SK-N-SH treated with all-trans-retinoic acid at 6 μM for 48 hours (cell line): ENCODE data around the gene FUT7.
A peak's percentile ranks its signal among the peaks of the same experiment; 100 is the strongest.
"Not testable (repeated sequence)": the region's sequence is repeated elsewhere in the genome, so short reads cannot be mapped to it uniquely, and the experiment has no call there.

Source experiments
- ATAC-seq: fragments of 200-7000 bp; cut with Tn5 transposase; 3 replicates; pipeline ENCODE4 v1.9.1; 2020; ENCODE audit warnings: mild to moderate bottlenecking, moderate library complexity
- ARNTL ChIP-seq: fragments of 450-650 bp; formaldehyde crosslinking; IDR thresholded peaks from 2 replicates; pipeline ENCODE4 v1.5.0; 2020; ENCODE audit warnings: low read depth, mild to moderate bottlenecking, moderate library complexity, borderline replicate concordance
- BACH2 ChIP-seq: fragments of 250-450 bp; sonication (Bioruptor Pico); IDR thresholded peaks from 2 replicates; pipeline ENCODE4 v1.9.0; 2021; ENCODE audit warnings: mild to moderate bottlenecking, borderline replicate concordance
- CREB5 ChIP-seq: fragments of 250-450 bp; sonication (Bioruptor Pico); IDR thresholded peaks from 2 replicates; pipeline ENCODE4 v1.5.1; 2020; ENCODE audit warnings: low read depth, mild to moderate bottlenecking, moderate library complexity
- CSDC2 ChIP-seq: fragments of 250-450 bp; sonication (Bioruptor Pico); IDR thresholded peaks from 2 replicates; pipeline ENCODE4 v1.5.0; 2020; ENCODE audit warnings: mild to moderate bottlenecking, moderate library complexity
- CSRNP3 ChIP-seq: fragments of 250-450 bp; sonication (Bioruptor Pico); IDR thresholded peaks from 2 replicates; pipeline ENCODE4 v1.5.1; 2021; ENCODE audit warnings: mild to moderate bottlenecking, moderate library complexity
- ESRRG ChIP-seq: fragments of 250-450 bp; sonication (Bioruptor Pico); IDR thresholded peaks from 2 replicates; pipeline ENCODE4 v1.6.1; 2021; ENCODE audit warnings: mild to moderate bottlenecking
- GLIS3 ChIP-seq: fragments of 250-450 bp; sonication (Bioruptor Pico); IDR thresholded peaks from 2 replicates; pipeline ENCODE4 v1.5.0; 2020; ENCODE audit warnings: mild to moderate bottlenecking, moderate library complexity
- ISL1 ChIP-seq: fragments of 250-450 bp; sonication (Bioruptor Pico); IDR thresholded peaks from 2 replicates; pipeline ENCODE4 v2.1.2; 2022; ENCODE audit warnings: mild to moderate bottlenecking, moderate library complexity
- OSR1 ChIP-seq: fragments of 250-450 bp; sonication (Bioruptor Pico); IDR thresholded peaks from 2 replicates; pipeline ENCODE4 v1.8.0; 2022; ENCODE audit warnings: moderate library complexity, mild to moderate bottlenecking, inconsistent platforms
- POU6F1 ChIP-seq: fragments of 250-450 bp; sonication (Bioruptor Pico); IDR thresholded peaks from 2 replicates; pipeline ENCODE4 v1.8.0; 2021; ENCODE audit warnings: low read depth, mild to moderate bottlenecking, moderate library complexity, borderline replicate concordance
- PPARA ChIP-seq: fragments of 250-450 bp; sonication (Bioruptor Pico); IDR thresholded peaks from 2 replicates; pipeline ENCODE4 v1.5.0; 2020; ENCODE audit warnings: mild to moderate bottlenecking, borderline replicate concordance
- RARB ChIP-seq: fragments of 250-450 bp; sonication (Bioruptor Pico); IDR thresholded peaks from 2 replicates; pipeline ENCODE4 v1.8.0; 2021; ENCODE audit warnings: mild to moderate bottlenecking, moderate library complexity
- SNAI2 ChIP-seq: fragments of 250-450 bp; sonication (Bioruptor Pico); IDR thresholded peaks from 2 replicates; pipeline ENCODE4 v1.5.0; 2020; ENCODE audit warnings: mild to moderate bottlenecking, moderate library complexity
- TCF4 ChIP-seq: fragments of 250-450 bp; sonication (Bioruptor Pico); IDR thresholded peaks from 2 replicates; pipeline ENCODE4 v1.8.0; 2021; ENCODE audit warnings: mild to moderate bottlenecking, moderate library complexity, borderline replicate concordance
- TOX ChIP-seq: fragments of 250-450 bp; sonication (Bioruptor Pico); IDR thresholded peaks from 2 replicates; pipeline ENCODE4 v1.8.0; 2021; ENCODE audit warnings: mild to moderate bottlenecking, moderate library complexity, borderline replicate concordance
- TSHZ2 ChIP-seq: fragments of 250-450 bp; sonication (Bioruptor Pico); IDR thresholded peaks from 2 replicates; pipeline ENCODE4 v1.5.0; 2020; ENCODE audit warnings: mild to moderate bottlenecking, moderate library complexity
- ZC3H10 ChIP-seq: fragments of 250-450 bp; sonication (Bioruptor Pico); IDR thresholded peaks from 2 replicates; pipeline ENCODE4 v1.5.1; 2021; ENCODE audit warnings: mild to moderate bottlenecking, moderate library complexity
- ZFP30 ChIP-seq: fragments of 450-650 bp; formaldehyde crosslinking; IDR thresholded peaks from 2 replicates; pipeline ENCODE4 v1.5.0; 2022; ENCODE audit warnings: mild to moderate bottlenecking, moderate library complexity
- ZNF565 ChIP-seq: fragments of 450-650 bp; formaldehyde crosslinking; conservative IDR thresholded peaks from 2 replicates; pipeline ENCODE4 v1.5.0; 2020; ENCODE audit warnings: low read depth, mild to moderate bottlenecking, moderate library complexity
- ZNF70 ChIP-seq: fragments of 450-650 bp; formaldehyde crosslinking; IDR thresholded peaks from 2 replicates; pipeline ENCODE4 v1.5.0; 2020; ENCODE audit warnings: mild to moderate bottlenecking, moderate library complexity
- ZNF8 ChIP-seq: fragments of 450-650 bp; formaldehyde crosslinking; IDR thresholded peaks from 2 replicates; pipeline ENCODE4 v1.5.0; 2020; ENCODE audit warnings: mild to moderate bottlenecking, moderate library complexity
- TF ChIP-seq, protein P1 (sequence below): fragments of 250-450 bp; sonication (Bioruptor Pico); IDR thresholded peaks from 2 replicates; pipeline ENCODE4 v1.8.0; 2020; ENCODE audit warnings: mild to moderate bottlenecking, moderate library complexity, borderline replicate concordance

FUT7 gene

GRCh38 chr9:137034709-137035506, 3.0 kb upstream of the FUT7 start:
- no peak for TF ChIP-seq CREB5 (CRISPR knock-in tag)
- no peak for TF ChIP-seq BACH2 (CRISPR knock-in tag)
- no peak for TF ChIP-seq ISL1 (CRISPR knock-in tag)
- TF ChIP-seq OSR1 (CRISPR knock-in tag): no peak
- TF ChIP-seq TCF4: no peak
- no peak for TF ChIP-seq RARB (CRISPR knock-in tag)
- no peak for TF ChIP-seq PPARA
- no peak for TF ChIP-seq ZNF8 (CRISPR knock-in tag)
- TF ChIP-seq TOX (CRISPR knock-in tag): no peak
- no peak for TF ChIP-seq GLIS3 (CRISPR knock-in tag)
- no peak for TF ChIP-seq SNAI2 (CRISPR knock-in tag)
- no peak for TF ChIP-seq ARNTL (CRISPR knock-in tag)
- TF ChIP-seq ZFP30: no peak
- no peak for TF ChIP-seq TSHZ2
- TF ChIP-seq ZC3H10: no peak
- TF ChIP-seq ZNF70 (CRISPR knock-in tag): no peak
- no peak for TF ChIP-seq ZNF565
- TF ChIP-seq ESRRG (CRISPR knock-in tag): no peak
- no peak for TF ChIP-seq CSRNP3 (CRISPR knock-in tag)
- TF ChIP-seq, protein P1, sequence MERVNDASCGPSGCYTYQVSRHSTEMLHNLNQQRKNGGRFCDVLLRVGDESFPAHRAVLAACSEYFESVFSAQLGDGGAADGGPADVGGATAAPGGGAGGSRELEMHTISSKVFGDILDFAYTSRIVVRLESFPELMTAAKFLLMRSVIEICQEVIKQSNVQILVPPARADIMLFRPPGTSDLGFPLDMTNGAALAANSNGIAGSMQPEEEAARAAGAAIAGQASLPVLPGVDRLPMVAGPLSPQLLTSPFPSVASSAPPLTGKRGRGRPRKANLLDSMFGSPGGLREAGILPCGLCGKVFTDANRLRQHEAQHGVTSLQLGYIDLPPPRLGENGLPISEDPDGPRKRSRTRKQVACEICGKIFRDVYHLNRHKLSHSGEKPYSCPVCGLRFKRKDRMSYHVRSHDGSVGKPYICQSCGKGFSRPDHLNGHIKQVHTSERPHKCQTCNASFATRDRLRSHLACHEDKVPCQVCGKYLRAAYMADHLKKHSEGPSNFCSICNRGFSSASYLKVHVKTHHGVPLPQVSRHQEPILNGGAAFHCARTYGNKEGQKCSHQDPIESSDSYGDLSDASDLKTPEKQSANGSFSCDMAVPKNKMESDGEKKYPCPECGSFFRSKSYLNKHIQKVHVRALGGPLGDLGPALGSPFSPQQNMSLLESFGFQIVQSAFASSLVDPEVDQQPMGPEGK (CRISPR knock-in tag): no peak
- peak; percentile 97 for ATAC-seq

DNA sequence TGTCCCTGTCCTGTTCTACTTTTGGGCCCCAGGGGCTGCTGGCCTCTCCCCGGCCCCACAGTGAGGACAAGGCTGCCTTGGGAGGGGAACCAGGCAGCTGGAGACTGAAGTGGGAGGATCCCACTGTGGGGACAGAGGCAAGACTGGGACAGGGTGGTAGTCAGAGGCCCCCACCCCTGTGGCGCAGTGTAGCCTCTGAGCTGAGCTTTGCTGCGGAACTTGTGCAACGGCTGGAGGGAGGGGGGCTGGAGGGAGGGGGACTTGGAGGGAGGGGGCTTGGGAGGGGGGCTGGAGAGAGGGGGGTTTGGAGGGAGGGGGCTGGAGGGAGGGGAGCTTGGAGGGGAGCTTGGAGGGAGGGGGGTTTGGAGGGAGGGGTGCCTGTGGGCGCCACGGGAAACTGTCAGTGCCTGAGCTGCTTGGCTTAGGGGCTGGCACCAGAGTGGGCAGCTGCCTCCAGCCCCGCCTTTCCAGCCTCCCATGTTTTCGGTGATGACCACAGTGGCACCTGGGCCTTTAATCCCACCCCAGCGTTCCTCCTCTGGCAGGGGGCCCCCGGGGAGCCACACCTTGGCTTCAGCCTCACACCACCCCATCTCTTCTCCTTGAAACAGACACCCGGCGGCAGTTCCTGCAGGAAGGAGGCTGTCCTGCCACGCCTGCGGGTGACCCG, 2.3 kb upstream of the FUT7 start:
- TF ChIP-seq ZNF70 (CRISPR knock-in tag) (no peak), CREB5 (CRISPR knock-in tag) (no peak), TSHZ2 (no peak), PPARA (no peak), GLIS3 (CRISPR knock-in tag) (no peak), SNAI2 (CRISPR knock-in tag) (no peak), ESRRG (CRISPR knock-in tag) (no peak), ARNTL (CRISPR knock-in tag) (no peak), CSDC2 (no peak), POU6F1 (no peak)
- TF ChIP-seq, protein P1 (CRISPR knock-in tag): no peak
- no peak for ATAC-seq

DNA sequence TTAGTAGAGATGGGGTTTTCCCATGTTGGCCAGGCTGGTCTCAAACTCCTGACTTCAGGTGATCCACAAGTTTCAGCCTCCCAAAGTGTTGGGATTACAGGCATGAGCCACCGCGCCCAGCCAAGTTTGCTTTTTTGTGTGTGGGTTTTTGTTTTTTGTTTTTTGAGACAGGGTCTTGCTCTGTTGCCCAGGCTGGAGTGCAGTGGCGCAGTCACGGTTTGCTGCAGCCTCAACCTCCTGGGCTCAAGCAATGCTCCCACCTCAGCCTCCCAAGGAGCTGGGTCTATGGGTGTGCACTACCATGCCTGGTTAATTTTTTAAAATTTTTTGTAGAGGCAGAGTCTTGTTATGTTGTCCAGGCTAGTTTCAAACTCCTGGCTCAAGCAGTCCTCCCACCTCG, 1.6 kb upstream of the FUT7 start:
- ATAC-seq: not testable (repeated sequence)
